IPS DF 6.9 (cell line): ENCODE results near the gene B3GALT5.

Source experiments
- DNase-seq: peaks from one replicate; pipeline ENCODE4 v3.0.0-alpha.2; 2013; ENCODE audit warnings: low read depth, low spot score
- H3K27ac ChIP-seq: one replicate; pipeline ENCODE4 v1.5.1; 2013; ENCODE audit warnings: low read length, control low read depth
- H3K27me3 ChIP-seq: 2 replicates; pipeline ENCODE4 v1.6.1; 2013; ENCODE audit warnings: mild to moderate bottlenecking, low read length; ENCODE audit not compliant: control insufficient read depth, insufficient read depth
- H3K36me3 ChIP-seq: 2 replicates; pipeline ENCODE4 v1.6.1; 2013; ENCODE audit warnings: low read length; ENCODE audit not compliant: control insufficient read depth, insufficient read depth
- H3K4me1 ChIP-seq: 2 replicates; pipeline ENCODE4 v1.6.1; 2013; ENCODE audit warnings: low read length; ENCODE audit not compliant: control insufficient read depth, insufficient read depth
- H3K4me3 ChIP-seq: 2 replicates; pipeline ENCODE4 v1.5.1; 2013; ENCODE audit warnings: mild to moderate bottlenecking, low read length
- H3K9me3 ChIP-seq: 2 replicates; pipeline ENCODE4 v1.6.1; 2013; ENCODE audit warnings: low read length, inconsistent platforms; ENCODE audit not compliant: control insufficient read depth, insufficient read depth
- WGBS: extraction: QIAGEN DNeasy Blood & Tissue Kit; methylation state at CpG from one replicate; pipeline ENCODE4 v1.1.7; 2013; ENCODE audit warnings: mixed read lengths, missing lambda C conversion rate; ENCODE audit not compliant: insufficient read length, insufficient coverage; 5-methylcytosine and 5-hydroxymethylcytosine counted together

B3GALT5 gene

GRCh38 chr21:39666681-39667315 lies 54.1 kb downstream of the B3GALT5 start:
- Histone ChIP-seq H3K4me3 (no peak overlapping the region), H3K27me3 (no peaks in the 10 kb centered on the region), H3K27ac (no peak overlapping the region), H3K36me3 (peaks cover 8% of the 10 kb centered on the region), H3K4me1 (no peaks in the 10 kb centered on the region), H3K9me3 (no peaks in the 10 kb centered on the region)
- no peak for DNase-seq
- no CpG with 5 or more reads among the region's 17 CpGs for WGBS

GRCh38 chr21:39667353-39667891 lies 54.7 kb downstream of the B3GALT5 start:
- DNase-seq, result no peak
- Histone ChIP-seq H3K9me3 (no peaks in the 10 kb centered on the region), H3K4me3 (no peak overlapping the region), H3K4me1 (no peaks in the 10 kb centered on the region), H3K36me3 (peaks cover 7% of the 10 kb centered on the region), H3K27ac (no peak overlapping the region), H3K27me3 (no peaks in the 10 kb centered on the region)
- WGBS, result no CpG with 5 or more reads among the region's 10 CpGs

GRCh38 chr21:39668369-39668768 lies 55.6 kb downstream of the B3GALT5 start:
- no peak for DNase-seq
- Histone ChIP-seq H3K9me3 (no peaks in the 10 kb centered on the region), H3K4me3 (no peak overlapping the region), H3K27me3 (no peaks in the 10 kb centered on the region), H3K4me1 (no peaks in the 10 kb centered on the region; the same call in 1 of the 2 replicates), H3K27ac (no peak overlapping the region), H3K36me3 (peaks cover 5% of the 10 kb centered on the region)
- WGBS, result no CpG with 5 or more reads among the region's 9 CpGs

GRCh38 chr21:39669485-39669884 lies 56.7 kb downstream of the B3GALT5 start:
- Histone ChIP-seq H3K36me3 (no peaks in the 10 kb centered on the region; the same call in 1 of the 2 replicates), H3K27me3 (no peaks in the 10 kb centered on the region), H3K4me3 (no peak overlapping the region), H3K9me3 (no peaks in the 10 kb centered on the region), H3K4me1 (no peaks in the 10 kb centered on the region; the same call in 1 of the 2 replicates), H3K27ac (no peak overlapping the region)
- no CpG with 5 or more reads among the region's 9 CpGs for WGBS
- DNase-seq, result no peak

GRCh38 chr21:39669976-39670661 lies 57.4 kb downstream of the B3GALT5 start:
- H3K27ac ChIP-seq, result no peak overlapping the region
- WGBS, result no CpG with 5 or more reads among the region's 8 CpGs
- H3K4me3 ChIP-seq, result no peak overlapping the region
- no peak for DNase-seq
- no peaks in the 10 kb centered on the region; the same call in 1 of the 2 replicates for H3K4me1 ChIP-seq
- H3K27me3 ChIP-seq, result no peaks in the 10 kb centered on the region
- no peaks in the 10 kb centered on the region for H3K9me3 ChIP-seq
- H3K36me3 ChIP-seq, result no peaks in the 10 kb centered on the region

GRCh38 chr21:39670701-39671100 lies 58.0 kb downstream of the B3GALT5 start:
- Histone ChIP-seq H3K9me3 (no peaks in the 10 kb centered on the region), H3K27me3 (no peaks in the 10 kb centered on the region), H3K27ac (no peak overlapping the region), H3K36me3 (no peaks in the 10 kb centered on the region), H3K4me1 (no peaks in the 10 kb centered on the region; the same call in 1 of the 2 replicates), H3K4me3 (no peak overlapping the region)
- WGBS, result no CpG with 5 or more reads among the region's 2 CpGs
- DNase-seq, result no peak

- Histone ChIP-seq H3K4me1 (no peaks in the 10 kb centered on the region; the same call in 1 of the 2 replicates), H3K36me3 (no peaks in the 10 kb centered on the region), H3K27me3 (no peaks in the 10 kb centered on the region), H3K4me3 (no peak overlapping the region), H3K27ac (no peak overlapping the region), H3K9me3 (no peaks in the 10 kb centered on the region)
- DNase-seq, result no peak
- WGBS, result no CpG with 5 or more reads among the region's 8 CpGs
Measured at GRCh38 chr21:39671986-39672385, 59.2 kb downstream of the B3GALT5 start.

GRCh38 chr21:39673163-39673562 lies 60.4 kb downstream of the B3GALT5 start:
- H3K36me3 ChIP-seq, result no peaks in the 10 kb centered on the region
- no peaks in the 10 kb centered on the region for H3K9me3 ChIP-seq
- no peaks in the 10 kb centered on the region; the same call in 1 of the 2 replicates for H3K4me1 ChIP-seq
- WGBS, result no CpG with 5 or more reads among the region's 9 CpGs
- DNase-seq, result no peak
- H3K27me3 ChIP-seq, result no peaks in the 10 kb centered on the region
- no peak overlapping the region for H3K4me3 ChIP-seq
- H3K27ac ChIP-seq, result no peak overlapping the region

GRCh38 chr21:39673736-39674135 lies 61.0 kb downstream of the B3GALT5 start:
- Histone ChIP-seq H3K27ac (no peak overlapping the region), H3K27me3 (no peaks in the 10 kb centered on the region), H3K36me3 (no peaks in the 10 kb centered on the region), H3K9me3 (no peaks in the 10 kb centered on the region), H3K4me1 (no peaks in the 10 kb centered on the region; the same call in 1 of the 2 replicates), H3K4me3 (no peak overlapping the region)
- no CpG with 5 or more reads among the region's 11 CpGs for WGBS
- DNase-seq, result no peak

GRCh38 chr21:39674801-39675200 lies 62.1 kb downstream of the B3GALT5 start:
- H3K4me3 ChIP-seq, result no peak overlapping the region
- no peak overlapping the region for H3K27ac ChIP-seq
- H3K36me3 ChIP-seq, result no peaks in the 10 kb centered on the region
- H3K4me1 ChIP-seq, result no peaks in the 10 kb centered on the region; the same call in 1 of the 2 replicates
- no peak for DNase-seq
- H3K27me3 ChIP-seq, result no peaks in the 10 kb centered on the region
- WGBS, result no CpG with 5 or more reads among the region's 10 CpGs
- no peaks in the 10 kb centered on the region for H3K9me3 ChIP-seq
